Fibroblast of lung (primary cell): ENCODE measurements around the gene ITPKA. TPM values are rescaled to one million over a fixed set of nuclear protein-coding genes. Genes with fewer than 3 reads are reported as not detected.

Experiments used
- DNase-seq, 2 donors: peaks; one replicate each; pipeline versions ENCODE4 v3.0.0 to v3.0.0-alpha.2; 2010; ENCODE audit warnings: low read depth in 2 of 2
- H2AFZ ChIP-seq: 2 replicates; pipeline ENCODE4 v1.5.1; 2012; ENCODE audit warnings: low read length, control low read depth, inconsistent platforms
- H3K27ac ChIP-seq: 2 replicates; pipeline ENCODE4 v1.5.1; 2011; ENCODE audit warnings: low read length, control low read depth; ENCODE audit not compliant: insufficient read depth
- H3K27me3 ChIP-seq: 2 replicates; pipeline ENCODE4 v1.5.1; 2011; ENCODE audit warnings: mild to moderate bottlenecking, low read length; ENCODE audit not compliant: control insufficient read depth, insufficient read depth
- H3K36me3 ChIP-seq: 2 replicates; pipeline ENCODE4 v1.5.1; 2011; ENCODE audit warnings: low read length; ENCODE audit not compliant: control insufficient read depth, insufficient read depth
- H3K4me1 ChIP-seq: 2 replicates; pipeline ENCODE4 v1.5.1; 2011; ENCODE audit warnings: low read length; ENCODE audit not compliant: control insufficient read depth, insufficient read depth; ENCODE audit errors: extremely low read depth
- H3K4me2 ChIP-seq: 2 replicates; pipeline ENCODE4 v1.5.1; 2011; ENCODE audit warnings: low read length, control low read depth; ENCODE audit not compliant: insufficient read depth; ENCODE audit errors: extremely low read depth
- H3K4me3 ChIP-seq, 4 experiments: fragments of 200-600 bp in 1 of 4; sonication (generic) in 1 of 4; replicated peaks in 1 of 4; 2 replicates each; pipeline ENCODE4 v1.5.1; 2011 to 2016; ENCODE audit warnings: low read length in 4 of 4, low read depth in 3 of 4, mild to moderate bottlenecking in 3 of 4, control low read depth in 2 of 4, inconsistent platforms in 1 of 4, mixed read lengths in 1 of 4; ENCODE audit not compliant: insufficient read depth in 1 of 4; ENCODE audit errors: control extremely low read depth in 1 of 4
- H3K79me2 ChIP-seq: 2 replicates; pipeline ENCODE4 v1.5.1; 2012; ENCODE audit warnings: mild to moderate bottlenecking, low read length, inconsistent platforms; ENCODE audit not compliant: control insufficient read depth, insufficient read depth
- H3K9ac ChIP-seq: 2 replicates; pipeline ENCODE4 v1.5.1; 2011; ENCODE audit warnings: mild to moderate bottlenecking, low read length, control low read depth; ENCODE audit not compliant: insufficient read depth
- H3K9me3 ChIP-seq: 2 replicates; pipeline ENCODE4 v1.5.1; 2012; ENCODE audit warnings: low read depth, low read length; ENCODE audit not compliant: control insufficient read depth, insufficient read depth
- H4K20me1 ChIP-seq: 2 replicates; pipeline ENCODE4 v1.5.1; 2011; ENCODE audit warnings: low read length; ENCODE audit not compliant: control insufficient read depth, insufficient read depth; ENCODE audit errors: extremely low read depth
- CTCF ChIP-seq, 2 donors: IDR thresholded peaks in 1 of 2; conservative IDR thresholded peaks in 1 of 2; 1 replicate in 1 of 2; 2 replicates in 1 of 2; pipeline ENCODE4 v1.5.1; 2011 to 2012; ENCODE audit warnings: low read length in 2 of 2, control low read depth in 1 of 2, inconsistent platforms in 1 of 2, low read depth in 1 of 2, mild to moderate bottlenecking in 1 of 2
- EZH2 ChIP-seq: IDR thresholded peaks from 2 replicates; pipeline ENCODE4 v1.5.1; 2012; ENCODE audit warnings: low read length, control low read depth, mild to moderate bottlenecking; ENCODE audit errors: missing control alignments
- polyA plus RNA-seq, 2 donors: library from polyadenylated mRNA; depleted of rRNA in 1 of 2; stranded (reverse) in 1 of 2; unstranded in 1 of 2; fragments of >200 nt; gene quantifications; 2 replicates each; pipeline ENCODE4 v1.2.1, GENCODE V29; 2011 to 2012; ENCODE audit warnings: missing spikeins in 1 of 2
- total RNA-seq: library from RNA; depleted of rRNA; stranded (reverse); fragments of >200 nt; gene quantifications from 2 replicates; pipeline ENCODE4 v1.2.1, GENCODE V29; 2014

Gene ITPKA
- total and polyA plus RNA-seq, 2 donors (not counting 1 experiment from before 2014, with no cell fraction given) = 0.32 to 35.0 TPM

- no peaks in the 10 kb centered on the region for H3K9me3 ChIP-seq
- TF ChIP-seq EZH2 (no peak), CTCF (conservative IDR thresholded peaks at IDR 0.05 in 1 of 2, IDR thresholded peaks at IDR 0.05 in 1 of 2; ENCODE audit: low read depth in 1 of 2, low read length in 2 of 2) (no peak)
- H2AFZ ChIP-seq = no peak overlapping the region
- DNase-seq = no peak
- no peak overlapping the region for H3K27ac ChIP-seq
- H4K20me1 ChIP-seq = no peaks in the 10 kb centered on the region
- H3K27me3 ChIP-seq = no peaks in the 10 kb centered on the region
- H3K4me3 ChIP-seq = no peak overlapping the region
- no peak overlapping the region for H3K4me2 ChIP-seq
- peaks cover 2% of the 10 kb centered on the region for H3K36me3 ChIP-seq
- no peak overlapping the region for H3K9ac ChIP-seq
- H3K79me2 ChIP-seq = no peaks in the 10 kb centered on the region
- H3K4me1 ChIP-seq = peaks cover 7% of the 10 kb centered on the region
Observed at GRCh38 chr15:41486286-41486685, 7.4 kb upstream of the ITPKA start.

GRCh38 chr15:41487381-41487780 is 6.3 kb upstream of the ITPKA start:
- Histone ChIP-seq H3K4me3 (no peak overlapping the region), H4K20me1 (no peaks in the 10 kb centered on the region), H3K4me2 (no peak overlapping the region), H3K9me3 (no peaks in the 10 kb centered on the region), H3K27ac (no peak overlapping the region), H3K4me1 (peaks cover 14% of the 10 kb centered on the region), H3K79me2 (no peaks in the 10 kb centered on the region), H3K9ac (no peak overlapping the region), H3K27me3 (no peaks in the 10 kb centered on the region), H3K36me3 (no peaks in the 10 kb centered on the region), H2AFZ (no peak overlapping the region)
- TF ChIP-seq CTCF (conservative IDR thresholded peaks at IDR 0.05 in 1 of 2, IDR thresholded peaks at IDR 0.05 in 1 of 2; ENCODE audit: low read depth in 1 of 2, low read length in 2 of 2) (no peak), EZH2 (no peak)
- no peak for DNase-seq

- TF ChIP-seq EZH2 = no peak
- TF ChIP-seq CTCF (conservative IDR thresholded peaks at IDR 0.05 in 1 of 2, IDR thresholded peaks at IDR 0.05 in 1 of 2; ENCODE audit: low read depth in 1 of 2, low read length in 2 of 2) = no peak
- H2AFZ ChIP-seq = no peak overlapping the region
- H3K9me3 ChIP-seq = no peaks in the 10 kb centered on the region
- peaks cover 18% of the 10 kb centered on the region for H3K4me1 ChIP-seq
- no peak overlapping the region for H3K9ac ChIP-seq
- H4K20me1 ChIP-seq = no peaks in the 10 kb centered on the region
- no peak overlapping the region for H3K4me2 ChIP-seq
- peak in 1 of 2 donors; percentile 35 for DNase-seq
- H3K4me3 ChIP-seq = no peak overlapping the region
- H3K79me2 ChIP-seq = no peaks in the 10 kb centered on the region
- H3K27ac ChIP-seq = no peak overlapping the region
- H3K36me3 ChIP-seq = no peaks in the 10 kb centered on the region
- H3K27me3 ChIP-seq = no peaks in the 10 kb centered on the region
Observed at GRCh38 chr15:41487802-41488201, 5.9 kb upstream of the ITPKA start.
